SK-N-SH treated with all-trans-retinoic acid at 6 μM for 48 hours (cell line): ENCODE data around the gene CHN1.

Experiments
- ATAC-seq: fragments of 200-7000 bp; cut with Tn5 transposase; 3 replicates; pipeline ENCODE4 v1.9.1; 2020; ENCODE audit warnings: mild to moderate bottlenecking, moderate library complexity
- ARNTL ChIP-seq: fragments of 450-650 bp; formaldehyde crosslinking; IDR thresholded peaks from 2 replicates; pipeline ENCODE4 v1.5.0; 2020; ENCODE audit warnings: low read depth, mild to moderate bottlenecking, moderate library complexity, borderline replicate concordance
- CREB5 ChIP-seq: fragments of 250-450 bp; sonication (Bioruptor Pico); IDR thresholded peaks from 2 replicates; pipeline ENCODE4 v1.5.1; 2020; ENCODE audit warnings: low read depth, mild to moderate bottlenecking, moderate library complexity
- CSDC2 ChIP-seq: fragments of 250-450 bp; sonication (Bioruptor Pico); IDR thresholded peaks from 2 replicates; pipeline ENCODE4 v1.5.0; 2020; ENCODE audit warnings: mild to moderate bottlenecking, moderate library complexity
- CSRNP3 ChIP-seq: fragments of 250-450 bp; sonication (Bioruptor Pico); IDR thresholded peaks from 2 replicates; pipeline ENCODE4 v1.5.1; 2021; ENCODE audit warnings: mild to moderate bottlenecking, moderate library complexity
- ESRRG ChIP-seq: fragments of 250-450 bp; sonication (Bioruptor Pico); IDR thresholded peaks from 2 replicates; pipeline ENCODE4 v1.6.1; 2021; ENCODE audit warnings: mild to moderate bottlenecking
- GLIS3 ChIP-seq: fragments of 250-450 bp; sonication (Bioruptor Pico); IDR thresholded peaks from 2 replicates; pipeline ENCODE4 v1.5.0; 2020; ENCODE audit warnings: mild to moderate bottlenecking, moderate library complexity
- ISL1 ChIP-seq: fragments of 250-450 bp; sonication (Bioruptor Pico); IDR thresholded peaks from 2 replicates; pipeline ENCODE4 v2.1.2; 2022; ENCODE audit warnings: mild to moderate bottlenecking, moderate library complexity
- OSR1 ChIP-seq: fragments of 250-450 bp; sonication (Bioruptor Pico); IDR thresholded peaks from 2 replicates; pipeline ENCODE4 v1.8.0; 2022; ENCODE audit warnings: moderate library complexity, mild to moderate bottlenecking, inconsistent platforms
- PATZ1 ChIP-seq: fragments of 250-450 bp; sonication (Bioruptor Pico); IDR thresholded peaks from 2 replicates; pipeline ENCODE4 v1.8.0; 2020; ENCODE audit warnings: mild to moderate bottlenecking, moderate library complexity, borderline replicate concordance
- PPARA ChIP-seq: fragments of 250-450 bp; sonication (Bioruptor Pico); IDR thresholded peaks from 2 replicates; pipeline ENCODE4 v1.5.0; 2020; ENCODE audit warnings: mild to moderate bottlenecking, borderline replicate concordance
- RARB ChIP-seq: fragments of 250-450 bp; sonication (Bioruptor Pico); IDR thresholded peaks from 2 replicates; pipeline ENCODE4 v1.8.0; 2021; ENCODE audit warnings: mild to moderate bottlenecking, moderate library complexity
- SNAI2 ChIP-seq: fragments of 250-450 bp; sonication (Bioruptor Pico); IDR thresholded peaks from 2 replicates; pipeline ENCODE4 v1.5.0; 2020; ENCODE audit warnings: mild to moderate bottlenecking, moderate library complexity
- TCF4 ChIP-seq: fragments of 250-450 bp; sonication (Bioruptor Pico); IDR thresholded peaks from 2 replicates; pipeline ENCODE4 v1.8.0; 2021; ENCODE audit warnings: mild to moderate bottlenecking, moderate library complexity, borderline replicate concordance
- TOX ChIP-seq: fragments of 250-450 bp; sonication (Bioruptor Pico); IDR thresholded peaks from 2 replicates; pipeline ENCODE4 v1.8.0; 2021; ENCODE audit warnings: mild to moderate bottlenecking, moderate library complexity, borderline replicate concordance
- ZFP3 ChIP-seq: fragments of 250-450 bp; sonication (Bioruptor Pico); IDR thresholded peaks from 2 replicates; pipeline ENCODE4 v1.5.0; 2020; ENCODE audit warnings: mild to moderate bottlenecking, moderate library complexity
- ZFP30 ChIP-seq: fragments of 450-650 bp; formaldehyde crosslinking; IDR thresholded peaks from 2 replicates; pipeline ENCODE4 v1.5.0; 2022; ENCODE audit warnings: mild to moderate bottlenecking, moderate library complexity
- ZNF8 ChIP-seq: fragments of 450-650 bp; formaldehyde crosslinking; IDR thresholded peaks from 2 replicates; pipeline ENCODE4 v1.5.0; 2020; ENCODE audit warnings: mild to moderate bottlenecking, moderate library complexity
- TF ChIP-seq, protein P1 (sequence below): fragments of 250-450 bp; sonication (Bioruptor Pico); IDR thresholded peaks from 2 replicates; pipeline ENCODE4 v1.8.0; 2021; ENCODE audit warnings: low read depth, mild to moderate bottlenecking, moderate library complexity, borderline replicate concordance

The CHN1 gene

GRCh38 chr2:174877751-174878150, 127.4 kb downstream of the CHN1 start:
- TF ChIP-seq ZFP3 (no peak), TOX (CRISPR knock-in tag) (no peak), ARNTL (CRISPR knock-in tag) (no peak), PPARA (no peak)
- ATAC-seq, result peak; percentile 15; the same call in 2 of the 3 replicates

DNA sequence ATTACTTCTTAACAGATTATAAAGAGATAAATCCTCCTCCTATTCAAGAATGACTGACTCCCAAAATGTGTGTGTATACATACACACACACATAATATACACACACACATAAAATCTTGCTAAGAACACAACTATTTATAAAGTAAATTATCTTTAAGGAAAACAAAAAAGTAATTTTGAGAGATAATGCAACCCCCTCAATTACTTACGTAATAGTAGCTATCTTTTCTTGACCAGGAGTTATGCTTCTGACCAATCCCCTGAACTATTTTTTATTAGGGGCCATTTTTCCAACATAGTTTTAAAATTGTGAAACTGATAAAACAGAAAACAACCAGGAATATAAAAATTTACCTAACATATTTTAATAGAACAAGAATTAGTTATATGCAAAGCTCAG, 127.9 kb downstream of the CHN1 start:
- no peak for TF ChIP-seq ZFP30 (CRISPR knock-in tag)
- no peak for TF ChIP-seq CSDC2 (CRISPR knock-in tag)
- TF ChIP-seq ARNTL (CRISPR knock-in tag), result no peak
- no peak for TF ChIP-seq SNAI2 (CRISPR knock-in tag)
- TF ChIP-seq GLIS3 (CRISPR knock-in tag), result no peak
- TF ChIP-seq ESRRG (CRISPR knock-in tag), result no peak
- no peak for TF ChIP-seq OSR1 (CRISPR knock-in tag)
- TF ChIP-seq RARB (CRISPR knock-in tag), result no peak
- TF ChIP-seq PPARA, result no peak
- TF ChIP-seq ZFP3, result no peak
- no peak for TF ChIP-seq CSRNP3 (CRISPR knock-in tag)
- no peak for TF ChIP-seq TCF4
- TF ChIP-seq, protein P1, sequence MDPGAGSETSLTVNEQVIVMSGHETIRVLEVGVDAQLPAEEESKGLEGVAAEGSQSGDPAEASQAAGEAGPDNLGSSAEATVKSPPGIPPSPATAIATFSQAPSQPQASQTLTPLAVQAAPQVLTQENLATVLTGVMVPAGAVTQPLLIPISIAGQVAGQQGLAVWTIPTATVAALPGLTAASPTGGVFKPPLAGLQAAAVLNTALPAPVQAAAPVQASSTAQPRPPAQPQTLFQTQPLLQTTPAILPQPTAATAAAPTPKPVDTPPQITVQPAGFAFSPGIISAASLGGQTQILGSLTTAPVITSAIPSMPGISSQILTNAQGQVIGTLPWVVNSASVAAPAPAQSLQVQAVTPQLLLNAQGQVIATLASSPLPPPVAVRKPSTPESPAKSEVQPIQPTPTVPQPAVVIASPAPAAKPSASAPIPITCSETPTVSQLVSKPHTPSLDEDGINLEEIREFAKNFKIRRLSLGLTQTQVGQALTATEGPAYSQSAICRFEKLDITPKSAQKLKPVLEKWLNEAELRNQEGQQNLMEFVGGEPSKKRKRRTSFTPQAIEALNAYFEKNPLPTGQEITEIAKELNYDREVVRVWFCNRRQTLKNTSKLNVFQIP (CRISPR knock-in tag), result no peak
- no peak for TF ChIP-seq TOX (CRISPR knock-in tag)
- no peak for ATAC-seq

DNA sequence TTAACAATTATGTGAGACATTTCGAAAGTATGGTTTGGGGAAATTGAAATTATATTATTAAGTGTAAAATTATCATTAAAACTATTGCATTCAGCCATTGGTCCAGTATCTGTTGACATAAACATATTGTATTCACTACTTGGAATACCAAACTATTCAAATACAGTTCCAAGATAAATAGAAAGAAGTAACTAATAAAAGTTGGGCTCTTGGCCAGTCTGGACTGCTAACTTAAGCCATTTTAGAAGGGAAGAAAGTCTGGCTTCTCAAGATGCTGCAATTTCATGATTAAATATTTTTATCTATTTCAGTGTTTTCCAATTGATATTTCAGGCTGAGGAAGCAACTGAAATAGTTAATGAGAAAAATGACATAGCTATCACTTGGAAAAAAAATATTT, 131.1 kb downstream of the CHN1 start:
- peak; percentile 10; the same call in 1 of the 3 replicates for ATAC-seq
- TF ChIP-seq SNAI2 (CRISPR knock-in tag) (no peak), PATZ1 (CRISPR knock-in tag) (no peak), CSRNP3 (CRISPR knock-in tag) (no peak), ZNF8 (CRISPR knock-in tag) (no peak), GLIS3 (CRISPR knock-in tag) (no peak)
- TF ChIP-seq, protein P1 (CRISPR knock-in tag), result no peak

GRCh38 chr2:174873471-174873870, 131.7 kb downstream of the CHN1 start:
- TF ChIP-seq CSRNP3 (CRISPR knock-in tag) (no peak), PPARA (no peak), CSDC2 (CRISPR knock-in tag) (no peak), ISL1 (CRISPR knock-in tag) (peak; percentile 52), TCF4 (no peak), CREB5 (no peak)
- TF ChIP-seq, protein P1 (CRISPR knock-in tag), result no peak
- peak; percentile 44; the same call in 2 of the 3 replicates for ATAC-seq
